ENCODE data around the gene ENTPD8.

DNA sequence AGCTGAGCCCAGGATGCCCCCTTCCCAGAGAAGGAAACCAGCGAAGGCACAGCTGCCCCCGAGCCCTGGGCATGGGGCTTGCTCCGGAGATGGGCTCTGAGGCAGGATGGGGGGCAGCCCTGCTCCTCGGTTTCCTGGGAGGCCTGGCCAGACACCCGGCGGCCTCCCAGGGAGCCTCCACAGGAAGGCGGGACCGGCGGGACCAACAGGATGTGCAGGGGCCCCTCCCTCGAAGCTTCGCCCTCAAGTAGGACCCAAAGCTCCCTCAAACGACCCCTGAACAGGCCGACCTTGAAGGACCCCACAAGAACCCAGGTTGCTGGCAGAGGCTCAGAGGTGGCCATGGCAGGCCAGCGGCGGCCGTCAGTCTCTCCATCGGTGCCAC lies 29.9 kb downstream of the ENTPD8 start:
- TF ChIP-seq, protein P1, sequence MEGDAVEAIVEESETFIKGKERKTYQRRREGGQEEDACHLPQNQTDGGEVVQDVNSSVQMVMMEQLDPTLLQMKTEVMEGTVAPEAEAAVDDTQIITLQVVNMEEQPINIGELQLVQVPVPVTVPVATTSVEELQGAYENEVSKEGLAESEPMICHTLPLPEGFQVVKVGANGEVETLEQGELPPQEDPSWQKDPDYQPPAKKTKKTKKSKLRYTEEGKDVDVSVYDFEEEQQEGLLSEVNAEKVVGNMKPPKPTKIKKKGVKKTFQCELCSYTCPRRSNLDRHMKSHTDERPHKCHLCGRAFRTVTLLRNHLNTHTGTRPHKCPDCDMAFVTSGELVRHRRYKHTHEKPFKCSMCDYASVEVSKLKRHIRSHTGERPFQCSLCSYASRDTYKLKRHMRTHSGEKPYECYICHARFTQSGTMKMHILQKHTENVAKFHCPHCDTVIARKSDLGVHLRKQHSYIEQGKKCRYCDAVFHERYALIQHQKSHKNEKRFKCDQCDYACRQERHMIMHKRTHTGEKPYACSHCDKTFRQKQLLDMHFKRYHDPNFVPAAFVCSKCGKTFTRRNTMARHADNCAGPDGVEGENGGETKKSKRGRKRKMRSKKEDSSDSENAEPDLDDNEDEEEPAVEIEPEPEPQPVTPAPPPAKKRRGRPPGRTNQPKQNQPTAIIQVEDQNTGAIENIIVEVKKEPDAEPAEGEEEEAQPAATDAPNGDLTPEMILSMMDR (conservative IDR thresholded peaks at IDR 0.05; ENCODE audit: low read depth, low read length): no peak
- no peak for TF ChIP-seq EZH2phosphoT487 (IDR thresholded peaks at IDR 0.05; ENCODE audit: borderline replicate concordance, low read length)
- no peak for TF ChIP-seq EZH2 (IDR thresholded peaks at IDR 0.05; ENCODE audit: low read length, unreplicated experiment)
